NOMO-1 treated with DMSO at 0.1 percent for 48 hours (cell line): ENCODE measurements around the gene RPL36AL.

Experiments used
- DNase-seq: peaks from one replicate; lab custom pipeline; 2025; ENCODE audit not compliant: unreplicated experiment; lab: John Stamatoyannopoulos, UW

RPL36AL gene

GRCh38 chr14:49582113-49582977 is 38.1 kb downstream of the RPL36AL start:
- no peak for DNase-seq

DNA sequence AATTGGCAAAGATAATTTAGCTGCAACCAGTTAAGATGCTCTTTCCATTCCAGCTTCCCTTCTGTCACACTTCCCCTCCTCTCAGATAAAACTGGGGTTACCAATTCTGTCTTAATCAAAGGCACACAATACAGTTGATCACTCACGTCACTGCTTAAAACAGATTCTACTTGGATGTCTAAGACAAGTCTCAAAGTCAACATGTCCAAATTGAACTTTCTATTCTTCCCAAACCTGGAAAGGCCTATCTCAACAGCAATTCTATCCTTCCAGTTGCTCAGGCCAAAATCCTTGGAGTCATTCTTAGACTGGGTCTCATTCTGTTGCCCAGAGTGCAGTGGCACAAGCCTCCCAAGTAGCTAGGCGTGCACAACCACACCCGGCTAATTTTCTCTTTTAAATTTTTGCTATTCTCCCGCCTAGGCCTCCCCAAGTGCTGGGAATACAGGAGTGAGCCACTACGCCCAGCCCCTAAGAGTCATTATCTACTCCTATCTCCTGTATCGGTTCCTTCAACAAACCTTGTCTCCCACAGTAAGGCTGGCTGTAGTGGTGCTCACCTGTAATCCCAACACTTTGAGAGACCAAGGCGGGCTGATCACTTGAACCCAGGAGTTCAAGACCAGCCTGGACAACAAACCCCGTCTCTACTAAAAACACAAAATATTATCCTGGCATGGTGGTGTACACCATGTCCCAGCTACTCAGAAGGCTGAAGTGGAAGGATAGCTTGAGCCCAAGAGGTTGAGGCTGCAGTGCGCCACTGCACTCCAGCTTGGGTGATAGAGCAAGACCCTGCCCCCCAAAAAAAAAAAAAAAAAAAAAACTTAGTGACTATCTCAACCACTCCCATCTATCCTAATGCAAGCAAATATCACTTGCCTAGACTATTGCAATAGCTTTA is 39.0 kb downstream of the RPL36AL start:
- DNase-seq: no peak

DNA sequence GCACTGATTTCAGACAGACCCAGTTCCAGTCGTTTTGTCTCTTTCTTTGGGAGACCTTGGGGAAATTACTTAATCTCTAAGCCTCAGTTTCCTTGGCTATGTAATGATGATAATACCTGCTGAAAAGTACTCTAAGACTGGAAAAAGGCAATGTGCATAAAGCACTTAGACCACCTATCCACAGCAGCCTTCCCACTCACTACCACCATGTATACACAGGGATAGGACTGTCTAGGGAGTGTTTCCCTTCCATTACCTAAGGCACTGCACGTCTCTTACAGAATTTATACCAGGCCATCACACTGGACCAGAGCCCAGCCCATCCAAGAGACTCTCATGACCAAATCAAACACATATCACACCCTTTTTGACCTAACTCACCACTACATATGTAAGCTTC is 40.6 kb downstream of the RPL36AL start:
- DNase-seq: no peak

GRCh38 chr14:49578141-49578540 is 42.3 kb downstream of the RPL36AL start:
- no peak for DNase-seq

DNA sequence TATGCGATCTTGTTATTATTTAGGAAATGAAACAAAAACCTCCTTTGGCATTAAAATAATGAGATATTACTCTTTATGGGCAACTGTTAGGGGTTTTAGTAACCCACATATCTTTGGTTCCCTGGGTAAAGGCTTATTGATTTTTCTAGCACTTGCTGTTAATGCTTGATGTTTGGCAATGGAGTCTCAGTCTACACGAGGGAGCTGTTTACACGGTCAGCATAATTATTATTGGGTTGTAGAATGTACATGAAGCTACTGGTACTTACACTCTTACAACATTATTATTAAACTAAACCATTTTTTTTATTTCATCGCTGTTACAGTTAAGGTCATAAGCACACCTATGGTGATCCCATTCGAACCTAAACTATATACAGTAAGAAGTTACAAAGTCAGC is 46.4 kb downstream of the RPL36AL start:
- no peak for DNase-seq

GRCh38 chr14:49569281-49569680 is 51.1 kb downstream of the RPL36AL start:
- no peak for DNase-seq
